Measurements from ENCODE around the gene CNTN4.
"Not testable (repeated sequence)": the region's sequence is repeated elsewhere in the genome, so short reads cannot be mapped to it uniquely, and the experiment has no call there.

Gene CNTN4

DNA sequence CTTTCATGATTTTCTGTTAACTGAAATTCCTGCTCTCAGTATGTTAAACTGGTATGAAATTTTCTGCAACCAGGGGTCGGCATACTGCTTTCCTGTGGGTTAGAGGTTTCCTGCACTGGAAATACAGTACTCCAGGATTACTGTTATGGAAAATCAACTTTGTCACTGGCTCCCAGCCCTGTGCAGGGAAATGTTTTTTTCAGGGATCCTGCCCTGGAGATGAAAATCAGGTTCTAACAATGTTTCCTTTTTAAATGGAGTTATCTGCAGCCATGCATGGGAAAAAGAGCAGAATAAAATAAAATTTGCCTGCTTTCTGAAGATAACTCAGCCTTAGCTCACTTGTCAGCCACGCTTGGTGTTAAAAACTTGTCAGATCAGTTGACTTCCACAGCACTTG lies 791.1 kb downstream of the CNTN4 start:
- Histone ChIP-seq H3K9me3 (ENCODE audit: control insufficient read depth, low read length) (no peaks in the 10 kb centered on the region), H3K4me3 (ENCODE audit: insufficient read depth, low read depth, low read length) (no peak overlapping the region), H3K4me1 (ENCODE audit: control insufficient read depth, insufficient read depth, low read length) (no peaks in the 10 kb centered on the region), H3K27me3 (ENCODE audit: control insufficient read depth, insufficient read depth, low read length, poor library complexity, severe bottlenecking) (no peaks in the 10 kb centered on the region), H3K27ac (ENCODE audit: insufficient read depth, low read depth, low read length, poor library complexity, severe bottlenecking) (no peak overlapping the region), H3K36me3 (ENCODE audit: control insufficient read depth, insufficient read depth, low read length) (no peaks in the 10 kb centered on the region)
- 94 to 98% methylated on average over 2 of the region's 2 CpGs for WGBS, 2 experiments

DNA sequence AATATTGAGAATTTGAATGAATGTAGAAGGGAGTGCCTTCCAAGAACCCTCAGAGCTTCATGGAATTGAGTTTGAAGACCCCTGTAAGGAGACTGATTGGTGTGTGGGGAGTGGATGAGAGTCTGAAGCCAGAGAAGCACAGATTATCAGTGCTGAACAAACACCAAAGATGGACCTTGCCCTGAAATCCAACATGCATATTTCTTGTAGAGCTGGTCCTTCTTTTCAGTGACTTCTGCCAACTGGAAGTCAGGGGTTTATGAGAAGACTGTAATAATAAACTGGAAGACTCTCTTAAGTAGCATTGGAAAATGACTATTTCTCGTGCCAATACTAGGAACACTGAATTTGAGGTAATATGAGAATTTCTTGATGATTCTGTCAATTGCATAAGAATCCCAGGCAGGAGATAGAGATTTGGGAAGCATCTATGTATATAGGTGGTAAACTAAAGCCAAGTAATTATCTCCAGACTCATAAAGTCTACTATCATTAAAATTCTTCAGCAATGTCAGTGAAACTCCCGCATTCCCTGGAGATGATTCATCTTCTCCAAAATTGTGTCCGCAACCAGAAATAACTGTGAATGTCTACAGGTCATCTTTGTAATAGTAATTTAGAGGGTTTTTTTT lies 797.8 kb downstream of the CNTN4 start:
- H3K27me3 ChIP-seq (ENCODE audit: control insufficient read depth, insufficient read depth, low read length, poor library complexity, severe bottlenecking) = no peaks in the 10 kb centered on the region
- no peaks in the 10 kb centered on the region for H3K4me1 ChIP-seq (ENCODE audit: control insufficient read depth, insufficient read depth, low read length)
- no peaks in the 10 kb centered on the region for H3K9me3 ChIP-seq (ENCODE audit: control insufficient read depth, low read length)
- 96% methylated on average over 2 to 3 of the region's 3 CpGs for WGBS, 2 experiments
- H3K27ac ChIP-seq (ENCODE audit: insufficient read depth, low read depth, low read length, poor library complexity, severe bottlenecking) = no peak overlapping the region
- H3K4me3 ChIP-seq (ENCODE audit: insufficient read depth, low read depth, low read length) = no peak overlapping the region
- no peaks in the 10 kb centered on the region for H3K36me3 ChIP-seq (ENCODE audit: control insufficient read depth, insufficient read depth, low read length)

GRCh38 chr3:2897821-2898220 lies 799.2 kb downstream of the CNTN4 start:
- Histone ChIP-seq H3K4me3 (ENCODE audit: insufficient read depth, low read depth, low read length) (no peak overlapping the region), H3K4me1 (ENCODE audit: control insufficient read depth, insufficient read depth, low read length) (no peaks in the 10 kb centered on the region), H3K9me3 (ENCODE audit: control insufficient read depth, low read length) (no peaks in the 10 kb centered on the region), H3K36me3 (ENCODE audit: control insufficient read depth, insufficient read depth, low read length) (no peaks in the 10 kb centered on the region), H3K27ac (ENCODE audit: insufficient read depth, low read depth, low read length, poor library complexity, severe bottlenecking) (no peak overlapping the region), H3K27me3 (ENCODE audit: control insufficient read depth, insufficient read depth, low read length, poor library complexity, severe bottlenecking) (no peaks in the 10 kb centered on the region)
- 90 to 93% methylated on average over 3 to 4 of the region's 4 CpGs for WGBS, 2 experiments

DNA sequence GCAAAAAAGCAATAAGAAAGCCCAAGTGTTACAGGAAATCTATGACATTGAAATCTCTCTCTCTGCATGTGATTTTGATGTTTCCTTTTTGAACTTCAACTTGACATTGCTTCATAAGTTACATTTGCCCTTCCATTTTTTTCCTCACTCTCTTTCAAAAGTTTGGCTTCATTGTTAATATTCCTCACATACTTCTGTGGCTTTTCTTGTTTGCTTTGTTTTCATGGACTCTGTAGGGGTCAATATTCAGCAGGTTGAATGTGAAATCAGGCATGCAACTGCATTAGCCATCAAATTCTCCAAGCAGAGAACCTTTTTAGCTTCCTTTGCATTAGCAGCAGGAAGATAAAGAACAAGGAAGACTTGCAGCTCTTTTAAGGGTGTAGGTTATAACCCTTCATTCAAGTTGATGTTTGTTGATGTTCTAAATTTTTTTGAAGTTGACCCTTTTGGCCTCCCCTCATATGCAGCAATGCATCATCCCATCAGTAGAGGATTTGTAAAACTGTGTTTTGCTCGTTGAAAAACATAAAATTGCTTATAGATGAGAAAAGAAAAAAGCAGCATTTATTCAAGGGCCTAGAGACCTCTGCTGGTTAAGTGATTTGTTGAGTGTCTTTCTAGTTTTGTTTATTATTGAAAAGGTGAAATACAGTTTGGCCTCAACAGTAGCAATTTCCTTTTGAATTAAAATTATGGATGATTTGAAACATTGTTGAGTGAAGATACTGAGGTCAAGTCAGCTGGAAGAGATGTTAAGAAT lies 800.1 kb downstream of the CNTN4 start:
- H3K36me3 ChIP-seq (ENCODE audit: control insufficient read depth, insufficient read depth, low read length) = no peaks in the 10 kb centered on the region
- WGBS, 2 experiments = 44 to 50% methylated on average over 1 of the region's 1 CpG

DNA sequence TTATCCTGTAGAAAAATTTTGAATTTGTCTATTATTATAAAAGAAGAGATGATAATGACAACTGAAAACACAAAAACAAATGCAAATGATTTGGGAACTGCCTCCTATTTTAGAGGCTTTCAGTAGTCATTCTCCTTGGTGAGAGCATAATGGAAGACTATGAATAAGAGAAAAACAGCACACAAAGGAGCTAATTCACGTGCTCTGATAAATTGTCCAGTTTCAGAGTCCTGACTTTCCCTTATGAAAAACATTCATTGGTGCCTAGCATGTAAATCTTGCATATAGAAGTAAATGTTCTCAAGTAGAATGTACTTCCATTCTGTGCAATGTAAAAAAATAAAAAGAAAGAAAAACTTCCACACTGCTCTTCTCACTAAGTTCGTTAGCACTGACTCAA lies 805.4 kb downstream of the CNTN4 start:
- H3K4me3 ChIP-seq (ENCODE audit: insufficient read depth, low read depth, low read length) = no peak overlapping the region
- H3K9me3 ChIP-seq (ENCODE audit: control insufficient read depth, low read length) = no peaks in the 10 kb centered on the region
- H3K36me3 ChIP-seq (ENCODE audit: control insufficient read depth, insufficient read depth, low read length) = no peaks in the 10 kb centered on the region
- WGBS, 2 experiments = 90 to 100% methylated on average over 1 to 2 of the region's 2 CpGs
- no peaks in the 10 kb centered on the region for H3K27me3 ChIP-seq (ENCODE audit: control insufficient read depth, insufficient read depth, low read length, poor library complexity, severe bottlenecking)
- no peaks in the 10 kb centered on the region for H3K4me1 ChIP-seq (ENCODE audit: control insufficient read depth, insufficient read depth, low read length)
- H3K27ac ChIP-seq (ENCODE audit: insufficient read depth, low read depth, low read length, poor library complexity, severe bottlenecking) = no peak overlapping the region

More for the DNA sequence above, 800.1 kb downstream of the CNTN4 start:
- H3K9me3 ChIP-seq (ENCODE audit: control insufficient read depth, low read length) = no peaks in the 10 kb centered on the region
- no peak overlapping the region for H3K27ac ChIP-seq (ENCODE audit: insufficient read depth, low read depth, low read length, poor library complexity, severe bottlenecking)
- no peak overlapping the region for H3K4me3 ChIP-seq (ENCODE audit: insufficient read depth, low read depth, low read length)
- H3K4me1 ChIP-seq (ENCODE audit: control insufficient read depth, insufficient read depth, low read length) = no peaks in the 10 kb centered on the region
- no peaks in the 10 kb centered on the region for H3K27me3 ChIP-seq (ENCODE audit: control insufficient read depth, insufficient read depth, low read length, poor library complexity, severe bottlenecking)

- Histone ChIP-seq H3K4me3 (ENCODE audit: insufficient read depth, low read depth, low read length) (no peak overlapping the region), H3K9me3 (ENCODE audit: control insufficient read depth, low read length) (no peaks in the 10 kb centered on the region), H3K27ac (ENCODE audit: insufficient read depth, low read depth, low read length, poor library complexity, severe bottlenecking) (no peak overlapping the region), H3K36me3 (ENCODE audit: control insufficient read depth, insufficient read depth, low read length) (no peaks in the 10 kb centered on the region), H3K4me1 (ENCODE audit: control insufficient read depth, insufficient read depth, low read length) (no peaks in the 10 kb centered on the region), H3K27me3 (ENCODE audit: control insufficient read depth, insufficient read depth, low read length, poor library complexity, severe bottlenecking) (no peaks in the 10 kb centered on the region)
- 92 to 95% methylated on average over 5 of the region's 5 CpGs for WGBS, 2 experiments
These were observed 810.2 kb downstream of the CNTN4 start for GRCh38 chr3:2908693-2909351.

GRCh38 chr3:2910997-2911396 lies 812.3 kb downstream of the CNTN4 start:
- H3K36me3 ChIP-seq (ENCODE audit: control insufficient read depth, insufficient read depth, low read length) = no peaks in the 10 kb centered on the region
- no peaks in the 10 kb centered on the region for H3K27me3 ChIP-seq (ENCODE audit: control insufficient read depth, insufficient read depth, low read length, poor library complexity, severe bottlenecking)
- WGBS, 2 experiments = 90 to 93% methylated on average over 1 to 2 of the region's 2 CpGs
- H3K4me1 ChIP-seq (ENCODE audit: control insufficient read depth, insufficient read depth, low read length) = no peaks in the 10 kb centered on the region
- H3K9me3 ChIP-seq (ENCODE audit: control insufficient read depth, low read length) = no peaks in the 10 kb centered on the region
- no peak overlapping the region for H3K27ac ChIP-seq (ENCODE audit: insufficient read depth, low read depth, low read length, poor library complexity, severe bottlenecking)
- H3K4me3 ChIP-seq (ENCODE audit: insufficient read depth, low read depth, low read length) = no peak overlapping the region

DNA sequence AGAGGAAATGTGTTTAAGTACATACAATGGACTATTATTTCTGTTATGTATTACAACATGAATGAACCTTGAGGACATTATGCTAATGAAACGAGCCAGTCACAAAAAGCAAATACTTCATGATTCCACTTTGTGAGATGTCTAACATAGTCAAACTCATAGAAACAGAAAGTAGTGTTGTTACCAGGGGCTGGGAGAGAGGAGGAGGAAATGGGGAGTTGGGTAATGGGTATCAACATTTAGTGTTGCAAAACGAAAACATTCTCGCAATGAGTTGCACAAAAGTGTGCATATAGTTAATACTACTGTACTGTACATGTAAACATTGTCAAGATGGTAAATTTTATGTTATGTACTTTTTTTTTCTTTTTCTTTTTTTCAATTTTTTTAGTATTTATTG lies 817.2 kb downstream of the CNTN4 start:
- Histone ChIP-seq H3K4me3 (ENCODE audit: insufficient read depth, low read depth, low read length) (no peak overlapping the region), H3K27me3 (ENCODE audit: control insufficient read depth, insufficient read depth, low read length, poor library complexity, severe bottlenecking) (no peaks in the 10 kb centered on the region), H3K36me3 (ENCODE audit: control insufficient read depth, insufficient read depth, low read length) (no peaks in the 10 kb centered on the region), H3K27ac (ENCODE audit: insufficient read depth, low read depth, low read length, poor library complexity, severe bottlenecking) (no peak overlapping the region), H3K9me3 (ENCODE audit: control insufficient read depth, low read length) (no peaks in the 10 kb centered on the region), H3K4me1 (ENCODE audit: control insufficient read depth, insufficient read depth, low read length) (no peaks in the 10 kb centered on the region)
- WGBS, 2 experiments = 60 to 87% methylated on average over 1 to 3 of the region's 3 CpGs

DNA sequence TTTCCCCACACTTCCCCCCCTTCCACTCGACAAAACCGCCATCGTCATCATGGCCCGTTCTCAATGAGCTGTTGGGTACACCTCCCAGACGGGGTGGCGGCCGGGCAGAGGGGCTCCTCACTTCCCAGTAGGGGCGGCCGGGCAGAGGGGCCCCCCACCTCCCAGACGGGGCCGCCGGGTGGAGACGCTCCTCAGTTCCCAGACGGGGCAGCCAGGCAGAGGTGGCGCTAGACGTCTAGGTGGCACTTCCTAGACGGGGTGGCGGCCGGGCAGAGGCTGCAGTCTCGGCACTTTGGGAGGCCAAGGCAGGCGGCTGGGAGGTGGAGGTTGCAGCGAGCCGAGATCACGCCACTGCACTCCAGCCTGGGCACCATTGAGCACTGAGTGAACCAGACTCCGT lies 818.0 kb downstream of the CNTN4 start:
- H3K9me3 ChIP-seq (ENCODE audit: control insufficient read depth, low read length); H3K27ac ChIP-seq (ENCODE audit: insufficient read depth, low read depth, low read length, poor library complexity, severe bottlenecking); H3K4me1 ChIP-seq (ENCODE audit: control insufficient read depth, insufficient read depth, low read length); H3K4me3 ChIP-seq (ENCODE audit: insufficient read depth, low read depth, low read length); H3K27me3 ChIP-seq (ENCODE audit: control insufficient read depth, insufficient read depth, low read length, poor library complexity, severe bottlenecking); H3K36me3 ChIP-seq (ENCODE audit: control insufficient read depth, insufficient read depth, low read length): not testable (repeated sequence)
- WGBS, 2 experiments = 92 to 93% methylated on average over 19 to 24 of the region's 25 CpGs

DNA sequence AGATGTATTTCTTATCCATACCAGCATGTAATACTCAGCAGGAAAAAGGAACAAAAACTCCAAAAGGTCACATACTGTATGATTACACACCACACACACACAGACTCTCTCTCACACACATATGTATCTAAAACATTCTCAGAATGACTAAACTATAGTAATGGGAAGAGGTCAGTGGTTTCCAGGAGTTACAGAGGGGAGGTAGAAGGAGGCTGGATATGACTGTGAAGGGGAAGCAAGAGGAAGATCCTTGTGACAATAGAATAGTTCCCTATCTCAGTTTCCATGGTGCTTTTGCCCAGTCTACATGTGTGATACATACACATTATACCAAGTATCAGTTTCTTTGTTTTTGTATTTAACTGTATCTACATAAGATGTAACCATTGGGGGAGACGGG lies 821.4 kb downstream of the CNTN4 start:
- H3K27ac ChIP-seq (ENCODE audit: insufficient read depth, low read depth, low read length, poor library complexity, severe bottlenecking) = no peak overlapping the region
- H3K36me3 ChIP-seq (ENCODE audit: control insufficient read depth, insufficient read depth, low read length) = no peaks in the 10 kb centered on the region
- H3K27me3 ChIP-seq (ENCODE audit: control insufficient read depth, insufficient read depth, low read length, poor library complexity, severe bottlenecking) = no peaks in the 10 kb centered on the region
- H3K4me3 ChIP-seq (ENCODE audit: insufficient read depth, low read depth, low read length) = no peak overlapping the region
- no peaks in the 10 kb centered on the region for H3K9me3 ChIP-seq (ENCODE audit: control insufficient read depth, low read length)
- WGBS, 2 experiments = no CpG with 5 or more reads among the region's 1 CpG
- H3K4me1 ChIP-seq (ENCODE audit: control insufficient read depth, insufficient read depth, low read length) = no peaks in the 10 kb centered on the region

Measured in ectodermal cell (in vitro differentiated cells).